HG03457 (cell line): ENCODE data around the gene MAGOHB.
"Not testable (repeated sequence)": the region's sequence is repeated elsewhere in the genome, so short reads cannot be mapped to it uniquely, and the experiment has no call there.

Experiments used
- ATAC-seq: cut with Tn5 transposase; IDR thresholded peaks from one replicate; pipeline ENCODE4 v1.9.1; 2021; ENCODE audit warnings: moderate number of reproducible peaks; ENCODE audit not compliant: unreplicated experiment

The MAGOHB gene

DNA sequence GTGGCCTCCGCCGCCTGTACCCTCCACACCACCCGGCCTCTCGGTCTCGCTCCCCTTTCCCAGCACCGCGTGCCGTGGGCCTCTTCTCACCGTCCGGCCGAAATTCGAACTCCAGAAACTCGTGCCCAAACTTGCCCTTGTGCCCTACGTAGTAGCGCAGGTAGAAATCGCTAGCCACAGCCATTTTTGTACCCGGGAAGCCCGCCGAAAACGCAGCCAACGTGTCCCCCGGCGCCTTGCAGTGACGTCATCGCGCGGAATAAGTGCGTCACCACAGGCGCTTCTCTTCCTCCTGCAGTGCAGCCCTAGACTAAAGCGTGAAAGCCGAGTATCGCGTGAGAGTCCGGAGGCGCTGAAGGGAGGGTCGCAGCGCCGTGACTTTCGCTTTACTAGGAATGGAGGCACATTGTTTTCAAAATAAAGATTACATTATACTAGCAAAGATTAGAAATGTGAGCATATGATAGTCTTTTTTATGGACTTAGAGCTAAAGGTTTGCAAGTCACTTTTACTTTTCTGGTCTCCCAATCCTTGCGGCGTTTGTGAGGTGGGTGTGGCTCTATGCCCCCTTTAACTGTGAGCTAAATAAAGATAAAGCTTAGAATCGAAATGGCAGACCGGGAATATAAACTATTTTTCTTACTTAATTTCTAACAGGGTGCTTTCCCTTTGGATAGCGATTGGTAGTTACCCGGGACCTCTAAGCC is at the start of gene MAGOHB:
MAGOHB (minus strand) TSS at position 261 of the 707 bp plus-strand sequence; CDS start at position 184, 77 bp downstream.
- ATAC-seq = peak; percentile 94

DNA sequence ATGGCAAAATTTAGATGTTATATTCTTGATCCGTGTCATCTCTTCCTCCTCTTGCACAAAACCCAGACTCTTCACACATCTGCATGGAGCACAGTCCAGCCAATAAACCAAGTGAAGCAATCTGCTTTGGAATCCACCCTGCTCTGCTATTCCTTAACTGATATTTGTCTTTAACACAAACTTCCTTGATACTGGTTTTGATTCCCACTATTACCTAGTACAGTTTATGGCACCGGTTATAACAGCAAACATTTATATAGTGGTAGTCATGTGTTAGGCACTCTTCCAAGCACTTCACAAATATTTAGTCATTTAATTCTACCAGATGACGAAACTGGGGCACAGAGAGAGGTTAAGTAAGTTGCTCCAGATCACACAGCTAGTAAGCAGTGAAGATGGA is 47.9 kb upstream of the MAGOHB start:
- no peak for ATAC-seq

DNA sequence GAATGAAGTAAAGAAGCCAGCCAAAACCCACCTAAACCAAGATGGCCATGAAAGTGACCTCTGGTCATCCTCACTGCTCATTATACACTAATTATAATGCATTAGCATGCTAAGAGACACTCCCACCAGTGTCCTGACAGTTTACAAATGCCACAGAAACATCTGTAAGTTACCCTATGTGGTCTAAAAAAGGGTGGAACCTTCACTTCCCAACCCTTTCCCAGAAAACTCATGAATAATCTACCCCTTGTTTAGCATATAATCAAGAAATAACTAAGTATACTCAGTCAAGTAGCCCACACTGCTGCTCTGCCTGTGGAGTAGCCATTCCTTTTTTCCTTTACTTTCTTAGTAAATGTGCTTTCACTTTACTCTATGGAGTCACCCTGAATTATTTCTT is 40.6 kb upstream of the MAGOHB start:
- ATAC-seq = no peak

DNA sequence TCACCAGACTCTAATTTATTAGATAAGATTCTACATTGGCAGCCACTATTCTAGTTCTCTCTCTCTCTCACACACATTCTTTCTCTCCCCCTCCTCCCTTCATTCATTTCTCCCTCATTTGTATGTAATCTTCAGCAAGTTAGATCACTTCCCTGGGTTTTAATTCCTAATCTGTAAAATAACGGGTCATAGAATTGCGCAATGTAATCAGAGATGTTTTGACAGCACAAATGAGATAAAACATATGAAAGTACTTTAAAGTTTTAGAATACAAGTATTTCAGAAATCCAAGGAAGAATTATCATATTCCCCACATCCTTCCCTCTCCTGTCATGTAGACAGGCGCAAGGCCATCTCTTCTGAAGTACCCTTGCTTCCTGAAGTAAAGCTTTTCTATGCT is 38.8 kb upstream of the MAGOHB start:
- no peak for ATAC-seq

DNA sequence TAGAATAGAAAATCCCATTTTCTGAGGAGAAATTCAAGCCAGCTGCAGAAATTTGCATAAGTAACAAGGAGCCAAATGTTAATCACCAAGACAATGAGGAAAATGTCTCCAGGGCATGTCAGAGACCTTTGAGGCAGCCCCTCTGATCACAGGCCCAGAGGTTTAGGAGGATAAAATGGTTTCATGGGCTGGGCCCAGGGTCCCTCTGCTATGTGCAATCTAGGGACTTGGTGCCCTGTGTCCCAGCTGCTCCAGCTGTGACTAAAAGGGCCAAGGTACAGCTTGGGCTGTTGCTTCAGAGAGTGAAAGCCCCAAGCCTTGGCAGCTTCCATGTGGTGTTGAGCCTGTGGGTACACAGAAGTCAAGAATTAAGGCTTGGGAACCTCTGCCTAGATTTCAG is 33.2 kb upstream of the MAGOHB start:
- not testable (repeated sequence) for ATAC-seq

DNA sequence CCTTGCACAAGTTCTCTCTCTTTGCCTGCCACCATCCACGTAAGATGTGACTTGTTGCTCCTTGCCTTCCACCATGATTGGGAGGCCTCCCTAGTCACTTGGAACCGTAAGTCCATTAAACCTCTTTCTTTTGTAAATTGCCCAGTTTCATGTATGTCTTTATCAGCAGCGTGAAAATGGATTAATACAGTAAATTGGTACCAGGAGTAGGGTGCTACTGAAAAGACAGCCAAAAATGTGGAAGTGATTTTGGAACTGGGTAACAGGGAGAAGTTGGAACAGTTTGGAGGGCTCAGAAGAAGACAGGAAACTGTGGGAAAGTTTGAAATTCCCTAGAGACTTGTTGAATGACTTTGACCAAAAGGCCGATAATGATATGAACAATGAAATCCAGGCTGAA is 32.5 kb upstream of the MAGOHB start:
- ATAC-seq = no peak

DNA sequence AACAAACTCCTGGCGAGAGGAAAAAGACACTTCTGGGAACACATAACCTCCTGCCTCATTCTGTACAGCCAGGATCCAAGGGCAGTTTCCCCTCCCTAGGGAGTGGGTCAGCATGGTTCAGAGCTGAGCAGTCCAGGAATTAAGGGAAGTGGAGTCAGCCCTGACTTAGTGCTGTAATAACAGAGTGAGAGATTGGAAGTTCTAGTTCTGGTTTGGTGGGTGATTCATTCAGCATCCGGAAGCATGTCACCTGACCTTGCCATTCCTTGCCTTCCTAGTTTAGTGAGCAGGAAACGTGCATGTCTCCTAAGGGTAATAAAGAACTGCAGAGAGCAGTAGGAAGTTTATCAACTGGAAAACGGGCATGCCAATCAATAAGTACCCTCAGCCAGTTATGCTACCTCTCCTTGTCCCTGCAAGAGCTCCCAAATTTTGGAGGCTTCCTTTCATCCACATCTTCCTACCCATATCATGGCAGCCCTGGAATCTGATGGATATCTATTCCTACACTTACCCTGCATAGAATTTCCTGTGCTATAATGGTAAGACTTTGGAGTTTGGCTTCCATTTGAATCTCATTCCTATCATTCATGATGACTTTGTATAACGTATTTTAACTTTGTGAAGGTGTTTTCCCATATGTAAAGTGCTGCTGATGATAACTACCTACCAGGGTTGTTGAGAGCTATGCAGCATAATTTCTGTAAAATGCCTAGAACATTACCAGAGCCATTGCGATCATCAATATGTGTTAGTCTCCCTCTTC is 28.5 kb upstream of the MAGOHB start:
- ATAC-seq = no peak

DNA sequence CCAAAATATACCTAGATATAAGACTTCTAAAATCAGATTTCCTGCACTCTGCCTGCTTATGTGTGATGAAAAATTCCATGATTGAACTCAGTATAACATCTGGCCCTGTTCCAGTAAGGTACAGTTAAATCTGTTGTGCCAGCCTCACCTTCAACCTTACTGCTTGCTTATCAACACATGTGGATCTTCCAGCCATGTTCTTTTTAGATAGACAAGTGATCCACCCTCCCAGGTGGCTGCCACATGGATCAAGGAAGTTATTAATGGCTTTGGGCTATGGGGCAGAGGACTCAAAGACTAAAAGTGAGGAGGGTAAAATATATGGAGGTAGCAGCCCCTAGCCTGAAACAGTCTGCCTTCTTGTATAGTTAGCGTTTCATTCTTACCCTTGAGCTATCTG is 25.3 kb upstream of the MAGOHB start:
- no peak for ATAC-seq

DNA sequence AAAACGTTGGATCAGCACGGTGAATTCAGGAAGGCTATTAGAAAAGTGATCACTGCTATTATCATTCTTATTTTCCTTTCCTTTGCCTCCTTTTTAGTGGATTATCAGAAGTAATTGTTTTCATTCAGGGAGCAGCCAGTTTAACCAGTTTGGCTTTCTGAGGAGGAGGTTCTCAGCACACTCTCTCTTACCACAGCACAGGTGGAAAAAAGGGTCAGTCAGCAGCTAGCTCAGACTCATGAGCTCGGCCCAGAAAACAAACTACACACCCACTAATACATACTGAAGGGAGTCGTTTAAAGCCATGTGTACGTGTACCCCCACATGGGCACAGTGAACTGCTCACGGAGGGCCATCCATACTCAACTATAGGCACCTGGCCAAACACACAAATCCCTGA is 23.2 kb upstream of the MAGOHB start:
- ATAC-seq = no peak

DNA sequence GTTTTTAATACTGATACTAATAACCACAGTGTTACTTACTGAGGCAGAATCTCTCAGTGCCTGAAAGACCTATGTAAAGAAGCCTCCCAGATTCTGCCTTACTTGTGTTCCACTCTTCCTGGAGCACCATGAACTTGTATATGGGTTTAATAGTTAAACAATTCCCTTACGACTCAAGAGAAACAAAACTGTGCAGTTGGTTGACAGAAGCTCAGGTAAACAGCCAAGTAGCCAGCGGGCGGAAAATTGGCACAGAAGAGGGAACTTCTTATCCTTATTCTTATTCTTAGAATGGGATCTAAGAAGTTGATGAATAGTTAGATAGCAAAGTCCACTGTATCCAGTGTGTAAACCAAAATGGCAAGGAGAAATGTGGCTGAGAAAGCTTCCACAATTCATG is 22.7 kb upstream of the MAGOHB start:
- no peak for ATAC-seq

DNA sequence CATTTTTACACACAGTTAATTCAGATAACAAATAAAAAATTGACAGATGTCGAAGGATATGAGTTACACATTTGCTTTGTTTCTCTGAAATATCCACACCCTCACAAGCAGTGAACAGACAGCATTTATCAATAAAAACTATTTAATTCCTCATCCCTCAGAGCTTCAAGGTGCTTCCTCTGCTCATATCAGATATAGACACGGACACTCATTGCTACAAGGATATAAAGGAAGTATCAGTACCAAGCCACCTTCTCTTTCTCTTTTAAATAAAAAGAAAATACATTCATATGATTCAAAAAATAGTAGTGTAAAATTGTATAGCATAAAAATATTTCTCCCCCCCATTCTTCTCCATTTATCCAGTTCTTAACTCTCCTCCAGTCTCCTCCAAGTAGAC is 21.9 kb upstream of the MAGOHB start:
- ATAC-seq = no peak

DNA sequence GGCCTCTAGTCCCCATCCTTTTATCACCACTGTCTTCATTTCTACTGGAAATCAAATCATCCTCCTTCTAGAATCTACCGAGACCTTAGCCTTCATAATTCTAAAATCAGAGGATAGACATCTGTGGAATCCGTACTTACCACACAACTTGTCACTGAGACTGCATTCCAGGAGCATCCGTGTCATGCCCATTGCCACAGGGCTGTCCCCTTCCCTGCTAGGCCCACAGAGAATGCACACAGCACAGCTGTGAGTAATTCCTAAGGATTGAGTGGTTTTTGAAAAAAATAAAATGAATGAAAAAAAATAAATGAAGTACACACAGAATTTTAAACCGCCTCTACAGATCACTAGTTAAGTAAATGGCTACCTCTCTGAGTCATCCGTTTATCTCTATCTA is 21.0 kb upstream of the MAGOHB start:
- no peak for ATAC-seq

DNA sequence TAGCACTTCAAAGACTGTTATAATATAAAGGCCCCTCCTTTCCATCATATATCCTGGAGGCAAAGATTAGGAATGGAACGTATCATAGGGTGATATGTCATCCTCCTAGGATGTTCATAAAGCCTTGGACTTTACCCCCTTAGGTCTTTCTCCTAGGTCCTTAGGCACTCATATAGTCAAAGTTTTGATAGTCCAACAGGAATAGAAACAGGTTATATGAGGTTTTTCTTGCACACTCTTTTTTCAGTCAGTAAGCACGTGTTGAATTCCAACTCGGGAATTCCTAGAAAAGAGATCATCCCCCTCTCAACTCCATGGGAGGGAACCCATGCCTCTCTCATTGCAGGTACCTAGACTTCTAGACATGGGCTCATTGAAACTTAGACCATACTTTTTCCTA is 20.1 kb upstream of the MAGOHB start:
- ATAC-seq = no peak

DNA sequence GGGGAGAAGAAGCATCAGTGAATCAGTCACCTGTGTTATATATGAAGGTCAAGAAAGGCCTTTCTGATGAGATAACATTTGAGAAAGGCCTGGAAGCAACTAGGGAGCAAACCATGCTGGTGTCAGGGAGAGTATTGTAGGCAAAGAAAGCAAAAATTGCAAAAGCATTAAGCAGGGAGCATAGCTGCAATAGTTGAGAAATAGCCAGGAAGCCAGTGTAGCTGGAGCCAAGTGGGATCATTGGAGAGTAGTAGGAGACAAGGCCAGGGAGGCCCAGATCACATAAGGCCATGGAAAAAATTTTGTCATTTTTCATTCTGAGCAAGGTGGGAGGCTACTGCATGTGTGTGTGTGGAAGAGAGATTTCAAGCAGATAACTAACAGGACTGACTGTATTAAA is 18.8 kb upstream of the MAGOHB start:
- ATAC-seq = no peak

DNA sequence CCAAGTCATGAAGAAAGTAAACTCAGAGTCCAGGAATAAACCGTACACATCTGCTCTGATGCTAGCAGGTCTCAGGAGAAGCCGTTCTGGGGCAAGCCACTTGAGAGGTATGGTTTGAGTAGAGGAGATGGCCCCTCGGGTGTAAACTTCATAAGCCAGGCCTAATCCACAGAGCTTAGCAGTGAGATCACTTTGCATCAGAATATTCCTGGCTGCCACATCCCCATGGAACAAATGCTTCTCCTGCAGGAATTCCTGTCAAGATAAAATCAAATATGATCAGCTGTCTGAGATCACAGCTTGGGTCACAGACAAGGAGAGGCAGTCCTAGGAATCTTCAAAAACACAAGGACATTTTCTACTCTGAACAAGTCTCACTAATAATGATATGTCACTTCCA is 11.2 kb upstream of the MAGOHB start:
- no peak for ATAC-seq

DNA sequence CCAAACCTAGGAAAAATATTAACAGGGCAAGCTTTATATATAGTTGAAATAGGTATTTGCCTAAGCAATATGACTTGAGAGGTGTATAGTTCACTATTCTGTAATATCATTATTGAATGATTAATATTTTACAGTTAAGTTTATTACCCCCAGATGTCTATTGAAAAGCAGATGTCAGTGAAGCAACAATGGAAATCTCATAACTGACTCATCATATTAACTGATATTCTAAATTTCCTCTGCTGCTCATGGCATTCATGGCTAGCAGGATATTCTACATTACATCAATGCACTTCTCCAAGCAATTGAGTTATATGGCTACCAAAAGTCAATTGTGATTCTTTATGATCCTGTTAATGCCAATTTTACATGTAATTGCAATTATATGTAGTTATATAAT is 9.7 kb upstream of the MAGOHB start:
- no peak for ATAC-seq

DNA sequence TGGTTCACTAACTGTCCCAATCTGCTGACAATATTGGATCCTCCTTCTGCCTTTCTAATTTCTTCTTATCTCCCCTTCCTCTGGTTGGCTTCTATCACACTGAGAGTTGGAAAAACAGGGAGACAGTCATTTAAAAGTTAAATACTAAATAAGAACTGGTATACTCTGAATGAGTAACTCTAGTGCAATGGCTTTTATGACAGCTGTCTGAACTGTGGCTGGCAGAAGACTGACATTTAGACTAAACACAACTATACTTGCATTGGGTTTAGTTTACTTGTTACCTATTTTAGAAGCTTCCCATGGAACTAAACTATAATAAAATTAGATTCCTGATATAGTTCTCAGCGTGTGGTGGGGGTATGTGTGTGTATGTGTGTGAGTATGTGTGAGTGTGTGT is 7.9 kb upstream of the MAGOHB start:
- ATAC-seq = no peak

DNA sequence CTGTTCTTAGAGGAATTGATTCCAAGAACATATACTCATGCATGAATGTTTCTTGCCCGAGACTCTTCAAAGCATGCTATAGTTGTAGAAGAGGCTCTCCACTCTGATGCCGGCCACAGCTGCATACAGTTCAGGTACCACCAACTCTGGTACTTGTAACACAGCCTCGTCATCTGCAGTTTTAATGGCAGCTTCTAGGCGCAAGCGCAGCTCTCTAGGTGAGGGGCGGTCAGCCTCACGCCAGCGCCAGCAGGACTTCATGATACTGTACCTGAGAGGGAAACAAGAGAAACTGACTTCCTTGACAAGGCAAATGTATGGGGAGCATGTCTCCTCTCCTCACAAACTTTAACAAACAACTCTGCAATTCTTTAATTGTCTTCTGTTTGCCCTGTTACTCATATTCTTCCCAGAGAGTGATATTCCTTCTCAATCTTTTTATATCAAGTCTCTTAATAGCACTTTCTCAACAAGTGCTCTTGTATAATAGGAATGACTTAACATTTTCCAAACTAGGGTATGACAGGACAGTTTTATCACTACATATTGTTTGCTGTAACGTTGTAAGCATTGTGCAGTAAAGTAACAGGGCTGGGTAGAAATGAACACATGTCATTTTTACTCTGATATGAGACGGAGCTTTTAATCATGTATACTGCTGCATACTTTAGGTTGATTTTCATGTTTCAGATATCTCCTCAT is 6.8 kb upstream of the MAGOHB start:
- ATAC-seq = no peak

DNA sequence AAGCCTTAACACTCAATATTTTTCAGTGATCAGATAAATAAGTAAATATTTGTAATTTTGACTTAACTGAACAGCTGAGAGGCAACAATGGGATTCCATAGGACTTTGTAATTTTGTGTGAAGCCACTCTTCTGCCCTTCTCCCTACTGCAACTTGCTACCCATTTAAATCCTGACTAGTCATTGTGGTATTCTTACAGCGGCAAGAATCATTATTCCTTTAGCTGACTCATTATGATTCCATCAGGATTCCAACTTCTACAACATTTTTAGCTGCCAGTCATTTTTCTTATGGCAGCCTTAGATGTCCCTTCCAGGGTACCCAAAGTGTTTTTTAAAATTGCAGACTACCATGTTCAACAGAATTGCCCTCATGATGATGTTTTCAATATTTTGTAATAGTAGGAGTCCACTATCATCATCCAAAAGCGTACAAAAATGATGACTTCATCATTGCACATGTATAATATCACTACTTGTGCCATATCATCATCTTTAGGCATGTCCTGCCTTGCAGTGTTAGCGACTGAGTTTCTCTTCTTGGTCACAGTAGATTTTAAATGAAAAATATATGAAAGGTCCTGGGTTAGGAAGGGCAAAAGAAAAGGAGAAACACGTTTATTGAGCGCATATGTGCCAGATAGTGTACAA is 5.1 kb upstream of the MAGOHB start:
- no peak for ATAC-seq

DNA sequence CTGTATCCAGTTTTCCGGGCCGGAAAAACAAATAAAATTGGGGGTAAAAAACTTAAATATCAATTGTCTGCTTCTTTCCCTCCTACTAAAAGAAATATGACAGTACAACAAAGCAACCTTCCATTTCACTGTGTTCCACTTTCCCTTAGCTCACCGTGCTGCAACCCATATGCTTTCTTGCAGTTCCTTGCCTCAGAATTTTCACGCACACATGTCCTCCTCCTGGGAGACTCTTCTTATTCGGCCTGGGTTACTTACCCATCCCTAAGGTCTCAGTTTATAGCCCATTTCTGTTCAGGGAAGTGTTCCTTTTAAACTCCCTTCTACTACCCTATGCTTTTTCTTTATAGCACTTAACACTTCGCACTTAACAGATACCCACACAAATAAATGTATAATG is 4.5 kb upstream of the MAGOHB start:
- ATAC-seq = no peak

DNA sequence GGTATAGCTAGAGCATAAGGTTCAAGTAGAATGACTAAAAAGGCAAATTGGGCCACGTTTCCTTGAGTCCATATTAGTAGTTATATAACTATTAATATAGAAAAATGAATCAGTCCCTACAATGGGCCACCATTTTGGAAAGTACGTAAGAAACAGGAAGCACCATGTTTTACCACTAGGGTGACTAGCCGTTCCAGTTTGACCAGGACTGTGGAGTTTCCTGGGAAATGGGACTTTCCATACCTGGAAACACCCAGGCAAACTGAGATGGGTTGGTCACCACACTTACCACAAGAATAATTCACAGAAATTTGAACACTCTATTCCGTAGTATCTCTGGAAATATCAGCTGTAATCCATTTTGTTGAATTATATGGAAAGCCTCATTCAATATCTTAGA is 2.1 kb upstream of the MAGOHB start:
- no peak for ATAC-seq

DNA sequence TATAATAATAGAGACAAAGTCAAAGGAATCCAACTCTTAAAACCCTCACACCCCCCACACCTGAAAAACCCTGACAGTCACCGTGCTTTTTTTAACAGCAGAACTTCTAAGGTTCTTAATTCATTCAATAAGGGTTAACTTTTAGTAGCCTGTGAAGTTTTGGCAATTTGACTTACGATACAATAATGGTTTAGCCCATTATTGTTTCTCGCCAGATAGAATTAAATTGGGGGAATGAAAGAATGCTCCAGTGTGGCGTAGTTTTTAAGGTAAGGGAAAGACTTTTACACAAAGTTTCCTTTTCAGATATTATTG is 604 bp upstream of the MAGOHB start:
- no peak for ATAC-seq
